Uterus (tissue), 2 donors: Measurements from ENCODE around the gene SLIT3.

Experiments
- CTCF ChIP-seq, 4 experiments: fragments of 200-600 bp in 2 of 4; fragments of 450-650 bp in 2 of 4; sonication (generic) in 2 of 4; IDR thresholded peaks; one replicate each; pipeline ENCODE4 v1.5.1; 2016 to 2019; ENCODE audit warnings: antibody characterized with exemption in 4 of 4, mild to moderate bottlenecking in 2 of 4, moderate library complexity in 1 of 4
- POLR2A ChIP-seq, 2 donors: fragments of 450-650 bp; IDR thresholded peaks; one replicate each; pipeline ENCODE4 v1.6.1; 2016; ENCODE audit warnings: antibody characterized with exemption in 2 of 2, mild to moderate bottlenecking in 1 of 2, moderate library complexity in 1 of 2

- TF ChIP-seq CTCF (IDR thresholded peaks at IDR 0.05) (no peak), POLR2A (IDR thresholded peaks at IDR 0.05) (no peak)
Observed at GRCh38 chr5:169289520-169289919, 11.4 kb downstream of the SLIT3 start.
